Activated CD4-positive, alpha-beta T cell treated with anti-CD3 and anti-CD28 coated beads, Interleukin-2, amount 50 U/mL, for 4 hours (primary cell): ENCODE data around the gene CA11.
"Not testable (repeated sequence)": the region's sequence is repeated elsewhere in the genome, so short reads cannot be mapped to it uniquely, and the experiment has no call there.

Experiments
- DNase-seq, 2 experiments: peaks; one replicate each; pipeline ENCODE4 v3.0.0-alpha.2; 2020

Gene CA11

GRCh38 chr19:48669903-48670668 is 24.1 kb upstream of the CA11 start:
- DNase-seq: no peak

GRCh38 chr19:48668761-48669160 is 22.8 kb upstream of the CA11 start:
- no peak for DNase-seq

- DNase-seq: no peak
Measured at GRCh38 chr19:48668332-48668731, 22.3 kb upstream of the CA11 start.

GRCh38 chr19:48665786-48666185 is 19.8 kb upstream of the CA11 start:
- DNase-seq: no peak

- no peak for DNase-seq
Measured at GRCh38 chr19:48664476-48664875, 18.5 kb upstream of the CA11 start.

- DNase-seq: no peak
Measured at GRCh38 chr19:48663667-48664066, 17.7 kb upstream of the CA11 start.

- DNase-seq: no peak
Measured at GRCh38 chr19:48661711-48662090, 15.7 kb upstream of the CA11 start.

GRCh38 chr19:48660852-48661710 is 15.1 kb upstream of the CA11 start:
- peak; percentile 66 to 69 for DNase-seq

GRCh38 chr19:48659768-48660167 is 13.8 kb upstream of the CA11 start:
- DNase-seq: no peak

- no peak for DNase-seq
Measured at GRCh38 chr19:48658483-48658882, 12.5 kb upstream of the CA11 start.

GRCh38 chr19:48657828-48658227 is 11.8 kb upstream of the CA11 start:
- DNase-seq: not testable (repeated sequence)

GRCh38 chr19:48656840-48657474 is 11.0 kb upstream of the CA11 start:
- DNase-seq: no peak

- no peak for DNase-seq
Measured at GRCh38 chr19:48654299-48655059, 8.5 kb upstream of the CA11 start.

- no peak for DNase-seq
Measured at GRCh38 chr19:48651683-48652048, 5.7 kb upstream of the CA11 start.

- no peak for DNase-seq
Measured at GRCh38 chr19:48650974-48651682, 5.1 kb upstream of the CA11 start.

- no peak for DNase-seq
Measured at GRCh38 chr19:48648134-48648533, 2.1 kb upstream of the CA11 start.

GRCh38 chr19:48646722-48647216 is 782 bp upstream of the CA11 start:
- no peak for DNase-seq

GRCh38 chr19:48645620-48646000 is 377 bp downstream of the CA11 start:
- DNase-seq: no peak

- DNase-seq: peak; percentile 65 to 70
Measured at GRCh38 chr19:48644839-48645619, 958 bp downstream of the CA11 start.

- no peak for DNase-seq
Measured at GRCh38 chr19:48644355-48644754, 1.6 kb downstream of the CA11 start.

GRCh38 chr19:48642862-48643261 is 3.1 kb downstream of the CA11 start:
- DNase-seq: no peak
